ENCODE data around the gene ATG4A. TPM values are rescaled to one million over a fixed set of nuclear protein-coding genes. Genes with fewer than 3 reads are reported as not detected.

Gene ATG4A
- total and polyA plus RNA-seq, 9 of the 15 experiments (the other 6 are each of a cell fraction or from before 2014, with no cell fraction given) = 7.3 to 24.5 (median 16.6) TPM

- TF ChIP-seq, protein P1, sequence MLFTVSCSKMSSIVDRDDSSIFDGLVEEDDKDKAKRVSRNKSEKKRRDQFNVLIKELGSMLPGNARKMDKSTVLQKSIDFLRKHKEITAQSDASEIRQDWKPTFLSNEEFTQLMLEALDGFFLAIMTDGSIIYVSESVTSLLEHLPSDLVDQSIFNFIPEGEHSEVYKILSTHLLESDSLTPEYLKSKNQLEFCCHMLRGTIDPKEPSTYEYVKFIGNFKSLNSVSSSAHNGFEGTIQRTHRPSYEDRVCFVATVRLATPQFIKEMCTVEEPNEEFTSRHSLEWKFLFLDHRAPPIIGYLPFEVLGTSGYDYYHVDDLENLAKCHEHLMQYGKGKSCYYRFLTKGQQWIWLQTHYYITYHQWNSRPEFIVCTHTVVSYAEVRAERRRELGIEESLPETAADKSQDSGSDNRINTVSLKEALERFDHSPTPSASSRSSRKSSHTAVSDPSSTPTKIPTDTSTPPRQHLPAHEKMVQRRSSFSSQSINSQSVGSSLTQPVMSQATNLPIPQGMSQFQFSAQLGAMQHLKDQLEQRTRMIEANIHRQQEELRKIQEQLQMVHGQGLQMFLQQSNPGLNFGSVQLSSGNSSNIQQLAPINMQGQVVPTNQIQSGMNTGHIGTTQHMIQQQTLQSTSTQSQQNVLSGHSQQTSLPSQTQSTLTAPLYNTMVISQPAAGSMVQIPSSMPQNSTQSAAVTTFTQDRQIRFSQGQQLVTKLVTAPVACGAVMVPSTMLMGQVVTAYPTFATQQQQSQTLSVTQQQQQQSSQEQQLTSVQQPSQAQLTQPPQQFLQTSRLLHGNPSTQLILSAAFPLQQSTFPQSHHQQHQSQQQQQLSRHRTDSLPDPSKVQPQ (CRISPR knock-in tag; IDR thresholded peaks at IDR 0.05; ENCODE audit: borderline replicate concordance) = no peak
- TF ChIP-seq SMAD1 (IDR thresholded peaks at IDR 0.05; ENCODE audit: low read depth, low read length, partially characterized antibody) (no peak), PCBP2 (IDR thresholded peaks at IDR 0.05; ENCODE audit: low read depth, low read length, poor library complexity, severe bottlenecking) (no peak), ZNF274 (IDR thresholded peaks at IDR 0.05; ENCODE audit: borderline replicate concordance, low read depth, low read length) (no peak), NEUROD1 (IDR thresholded peaks at IDR 0.05; ENCODE audit: borderline replicate concordance, low read depth, low read length, partially characterized antibody) (peak; percentile 37), FOXK2 (conservative IDR thresholded peaks at IDR 0.05 in 1 of 2, IDR thresholded peaks at IDR 0.05 in 1 of 2; ENCODE audit: low read depth in 2 of 2) (peak in 1 of 2 experiments; percentile 31; a peak in 2 of 4 replicates), ZKSCAN8 (CRISPR knock-in tag; IDR thresholded peaks at IDR 0.05) (no peak), ZNF586 (CRISPR knock-in tag; conservative IDR thresholded peaks at IDR 0.05) (no peak), PCBP1 (IDR thresholded peaks at IDR 0.05; ENCODE audit: low read depth, low read length, poor library complexity, severe bottlenecking) (no peak), MTA1 (IDR thresholded peaks at IDR 0.05; ENCODE audit: borderline replicate concordance) (peak; percentile 83; the same call in 1 of the 2 replicates), ZEB2 (IDR thresholded peaks at IDR 0.05) (no peak), TAF15 (IDR thresholded peaks at IDR 0.05; ENCODE audit: low read depth, low read length) (no peak), MTA3 (IDR thresholded peaks at IDR 0.05; ENCODE audit: borderline replicate concordance) (peak; percentile 39; the same call in 1 of the 2 replicates), ASH1L (IDR thresholded peaks at IDR 0.05; ENCODE audit: borderline replicate concordance, low read depth, partially characterized antibody) (peak; percentile 69), SMAD4 (CRISPR knock-in tag; conservative IDR thresholded peaks at IDR 0.05) (peak; percentile 63), LCOR (CRISPR knock-in tag; IDR thresholded peaks at IDR 0.05) (no peak), SMARCE1 (IDR thresholded peaks at IDR 0.05) (no peak), L3MBTL2 (IDR thresholded peaks at IDR 0.05) (peak; percentile 32; the same call in 1 of the 2 replicates), ZZZ3 (IDR thresholded peaks at IDR 0.05) (no peak), HOMEZ (CRISPR knock-in tag; IDR thresholded peaks at IDR 0.05) (no peak), NRF1 (conservative IDR thresholded peaks at IDR 0.05 in 1 of 2, IDR thresholded peaks at IDR 0.05 in 1 of 2) (peak; percentile 68 to 74)
- TF ChIP-seq, protein P2, sequence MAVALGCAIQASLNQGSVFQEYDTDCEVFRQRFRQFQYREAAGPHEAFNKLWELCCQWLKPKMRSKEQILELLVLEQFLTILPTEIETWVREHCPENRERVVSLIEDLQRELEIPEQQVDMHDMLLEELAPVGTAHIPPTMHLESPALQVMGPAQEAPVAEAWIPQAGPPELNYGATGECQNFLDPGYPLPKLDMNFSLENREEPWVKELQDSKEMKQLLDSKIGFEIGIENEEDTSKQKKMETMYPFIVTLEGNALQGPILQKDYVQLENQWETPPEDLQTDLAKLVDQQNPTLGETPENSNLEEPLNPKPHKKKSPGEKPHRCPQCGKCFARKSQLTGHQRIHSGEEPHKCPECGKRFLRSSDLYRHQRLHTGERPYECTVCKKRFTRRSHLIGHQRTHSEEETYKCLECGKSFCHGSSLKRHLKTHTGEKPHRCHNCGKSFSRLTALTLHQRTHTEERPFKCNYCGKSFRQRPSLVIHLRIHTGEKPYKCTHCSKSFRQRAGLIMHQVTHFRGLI (CRISPR knock-in tag; IDR thresholded peaks at IDR 0.05) = no peak
Measured at GRCh38 chrX:108091264-108091877, at the start of gene ATG4A, which contains the start of gene PSMD10 (continued).

Measured in K562 (cell line).